Measurements from ENCODE around the gene SLC41A1. TPM values are rescaled to one million over a fixed set of nuclear protein-coding genes. Genes with fewer than 3 reads are reported as not detected.
A peak's percentile ranks its signal among the peaks of the same experiment; 100 is the strongest.
"Not testable (repeated sequence)": the region's sequence is repeated elsewhere in the genome, so short reads cannot be mapped to it uniquely, and the experiment has no call there.

The SLC41A1 gene
- total RNA-seq (2014; rRNA removed; shearing (Covaris generic)): 7.8 and 10.2 TPM in 2 replicates

- peak; percentile 87 for DNase-seq (ENCODE audit: low read depth)
Observed at GRCh38 chr1:205812878-205813754, at the start of gene SLC41A1. TSS of gene SLC41A1 (minus strand) at chr1:205813198. CDS start at chr1:205810441, 2,757 bp downstream.

- DNase-seq (ENCODE audit: low read depth): no peak
Observed at GRCh38 chr1:205861540-205861939, 48.5 kb upstream of the SLC41A1 start.

GRCh38 chr1:205858141-205858961 lies 45.4 kb upstream of the SLC41A1 start:
- no peak for DNase-seq (ENCODE audit: low read depth)

DNA sequence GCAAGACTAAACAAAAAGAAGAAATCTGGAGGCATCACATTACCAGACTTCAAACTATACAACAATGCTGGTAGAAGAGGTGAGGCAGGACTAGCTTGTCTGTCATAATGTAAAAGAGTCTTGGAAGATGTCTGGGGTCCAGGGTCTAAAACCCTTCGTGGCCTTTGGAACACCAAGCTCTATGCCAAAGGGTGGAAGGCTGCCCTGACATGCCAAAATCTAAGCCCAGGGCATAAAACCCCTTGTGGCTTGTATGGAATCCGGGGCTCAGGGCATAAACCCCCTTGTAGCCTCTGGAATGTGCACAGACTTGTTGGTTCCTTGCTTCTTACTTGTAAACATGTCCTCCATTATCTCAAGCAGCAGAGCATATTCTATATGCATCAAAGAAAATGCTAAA lies 44.5 kb upstream of the SLC41A1 start:
- DNase-seq (ENCODE audit: low read depth): not testable (repeated sequence)

DNA sequence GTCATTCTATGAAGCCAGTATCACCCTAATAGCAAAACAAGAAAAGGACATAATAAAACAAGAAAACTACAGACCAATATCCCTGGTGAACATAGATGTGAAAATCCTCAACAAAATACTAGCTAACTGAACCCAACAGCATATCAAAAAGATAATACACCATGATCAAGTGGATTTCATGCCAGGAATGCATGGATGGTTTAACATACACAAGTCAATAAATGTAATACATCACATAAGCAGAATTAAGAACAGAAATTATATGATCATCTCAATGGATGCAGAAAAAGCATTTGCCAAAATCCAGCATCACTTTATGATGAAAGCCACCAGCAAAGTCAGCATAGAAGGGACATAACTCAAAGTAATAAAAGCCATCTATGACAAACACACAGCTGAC lies 43.4 kb upstream of the SLC41A1 start:
- no peak for DNase-seq (ENCODE audit: low read depth)

DNA sequence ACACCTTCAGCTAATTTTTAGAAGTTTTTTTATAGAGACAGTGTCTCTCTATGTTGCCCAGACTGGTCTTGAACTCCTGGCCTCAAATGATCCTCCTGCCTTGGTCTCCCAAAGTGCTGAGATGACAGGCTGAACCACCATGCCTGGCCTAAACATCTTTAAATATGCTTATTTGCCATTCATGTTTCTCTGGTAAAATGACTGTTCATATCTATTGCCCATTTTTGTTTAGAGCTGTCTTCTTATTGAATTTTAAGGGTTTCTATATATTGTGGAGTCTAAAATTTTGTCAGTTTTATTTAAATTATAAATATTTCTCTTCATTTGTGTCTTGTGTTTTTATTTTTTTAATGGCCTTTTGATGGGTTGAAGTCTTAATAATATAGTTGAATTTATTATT lies 40.0 kb upstream of the SLC41A1 start:
- DNase-seq (ENCODE audit: low read depth): no peak

DNA sequence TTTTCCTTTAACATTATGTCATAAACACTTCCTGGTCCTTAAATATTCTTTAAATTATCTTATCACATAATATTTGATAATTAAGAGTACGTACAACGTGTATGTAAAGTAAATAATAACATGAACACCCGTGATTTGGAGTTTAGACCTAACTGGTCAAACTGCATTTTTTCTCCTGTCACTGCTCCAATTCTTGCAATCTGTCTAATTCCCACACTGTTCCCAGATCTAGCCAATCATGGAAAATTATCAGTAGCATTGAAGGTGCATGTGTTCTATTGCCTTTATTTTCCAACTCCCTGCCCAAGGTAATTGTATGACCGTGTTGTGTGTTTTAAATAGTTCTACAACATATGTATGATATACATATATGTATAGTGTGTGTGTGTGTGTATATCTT lies 39.0 kb upstream of the SLC41A1 start:
- no peak for DNase-seq (ENCODE audit: low read depth)

- peak; percentile 15 for DNase-seq (ENCODE audit: low read depth)
Observed at GRCh38 chr1:205849619-205850355, 36.8 kb upstream of the SLC41A1 start, which contains the start of gene PM20D1. TSS of gene PM20D1 (minus strand) at chr1:205850132. CDS start at chr1:205850072, 60 bp downstream.

- no peak for DNase-seq (ENCODE audit: low read depth)
Observed at GRCh38 chr1:205843036-205843859, 30.2 kb upstream of the SLC41A1 start.

GRCh38 chr1:205842229-205842628 lies 29.2 kb upstream of the SLC41A1 start:
- no peak for DNase-seq (ENCODE audit: low read depth)

DNA sequence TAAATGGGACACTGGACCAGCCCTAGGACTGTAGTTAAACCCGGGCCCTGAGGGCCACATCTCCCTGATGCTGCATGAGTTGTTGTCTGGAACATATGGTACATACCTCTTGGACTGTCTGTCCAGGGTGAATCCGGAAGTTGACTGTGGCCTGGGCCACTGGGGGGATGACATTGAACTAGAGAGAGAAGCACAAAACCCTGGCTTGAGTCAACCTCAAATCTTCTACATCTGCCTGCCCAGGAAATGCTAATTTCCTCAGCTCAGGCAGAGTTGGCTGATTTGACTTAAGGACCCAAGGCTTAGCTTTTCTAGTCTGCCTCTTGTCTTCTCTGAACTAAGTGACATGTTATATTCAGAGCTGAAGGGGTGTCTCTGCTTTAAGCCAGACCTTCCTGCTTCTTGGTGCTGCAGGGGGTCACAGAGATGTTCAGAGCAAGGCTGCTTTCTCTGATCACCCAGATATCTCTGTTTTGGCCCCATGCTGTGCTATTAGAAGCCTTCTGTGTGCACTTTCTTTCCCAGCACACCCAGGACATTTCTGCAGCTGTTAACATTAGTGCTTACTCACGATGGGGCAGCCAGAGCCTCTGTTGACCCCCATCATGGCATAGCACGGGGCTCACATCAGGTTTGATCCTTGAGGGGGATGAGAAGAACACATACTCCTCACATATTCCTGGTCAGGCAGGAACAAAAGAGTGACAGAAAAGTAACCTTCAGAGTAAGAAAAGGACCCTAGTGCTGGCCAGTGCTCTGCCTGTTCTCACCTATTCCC lies 27.3 kb upstream of the SLC41A1 start:
- no peak for DNase-seq (ENCODE audit: low read depth)

DNA sequence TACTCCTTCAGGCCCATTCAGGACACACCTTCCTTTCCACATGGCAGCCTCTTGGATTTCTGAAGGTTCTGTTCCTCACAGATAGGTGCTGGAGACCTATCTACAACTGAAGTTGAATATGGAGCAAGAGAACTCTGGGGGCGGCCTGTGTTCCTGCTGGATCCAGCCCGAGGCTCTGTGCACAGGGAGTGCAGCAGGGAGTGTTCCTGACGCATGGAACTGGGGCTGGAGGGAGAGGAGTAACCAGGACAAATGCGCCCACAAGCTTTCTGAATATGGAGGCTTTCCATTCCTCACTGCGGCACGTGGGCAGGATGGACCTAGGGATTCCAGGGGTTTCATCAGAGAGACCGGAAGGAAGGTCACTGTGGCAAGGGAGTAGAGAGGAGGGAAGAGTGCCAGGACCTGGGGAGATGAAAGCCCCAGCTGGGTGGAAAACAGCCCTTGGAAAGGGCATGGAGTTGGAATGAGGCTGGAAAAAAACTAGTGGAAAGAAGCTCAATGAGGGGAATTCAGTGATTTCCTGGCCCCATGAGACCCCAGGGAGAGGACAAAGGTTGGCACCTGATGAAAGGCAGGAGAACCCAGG lies 24.5 kb upstream of the SLC41A1 start:
- DNase-seq (ENCODE audit: low read depth): peak; percentile 47

DNA sequence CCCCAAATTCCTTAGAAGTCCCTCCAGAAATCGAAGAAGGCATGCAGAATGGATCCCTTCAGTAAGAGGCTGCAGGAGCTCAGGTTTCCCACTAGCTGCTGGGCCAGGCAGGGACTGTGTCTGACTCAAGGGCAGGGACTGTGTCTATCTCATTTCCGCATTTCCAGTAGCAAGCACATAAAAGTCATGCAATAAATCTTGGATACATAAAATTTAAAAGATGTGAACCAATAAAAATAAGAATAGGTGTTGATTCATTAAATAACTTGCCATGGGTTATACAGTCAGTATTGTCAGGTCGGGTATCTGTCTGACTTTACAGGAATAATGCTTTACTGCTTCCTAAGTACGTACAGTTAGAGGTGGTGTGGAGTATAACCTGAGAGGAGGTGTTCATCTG lies 21.8 kb upstream of the SLC41A1 start:
- no peak for DNase-seq (ENCODE audit: low read depth)

GRCh38 chr1:205832326-205832751 lies 19.3 kb upstream of the SLC41A1 start:
- DNase-seq (ENCODE audit: low read depth): no peak

- DNase-seq (ENCODE audit: low read depth): no peak
Observed at GRCh38 chr1:205827623-205828022, 14.6 kb upstream of the SLC41A1 start.

- no peak for DNase-seq (ENCODE audit: low read depth)
Observed at GRCh38 chr1:205826995-205827394, 14.0 kb upstream of the SLC41A1 start.

DNA sequence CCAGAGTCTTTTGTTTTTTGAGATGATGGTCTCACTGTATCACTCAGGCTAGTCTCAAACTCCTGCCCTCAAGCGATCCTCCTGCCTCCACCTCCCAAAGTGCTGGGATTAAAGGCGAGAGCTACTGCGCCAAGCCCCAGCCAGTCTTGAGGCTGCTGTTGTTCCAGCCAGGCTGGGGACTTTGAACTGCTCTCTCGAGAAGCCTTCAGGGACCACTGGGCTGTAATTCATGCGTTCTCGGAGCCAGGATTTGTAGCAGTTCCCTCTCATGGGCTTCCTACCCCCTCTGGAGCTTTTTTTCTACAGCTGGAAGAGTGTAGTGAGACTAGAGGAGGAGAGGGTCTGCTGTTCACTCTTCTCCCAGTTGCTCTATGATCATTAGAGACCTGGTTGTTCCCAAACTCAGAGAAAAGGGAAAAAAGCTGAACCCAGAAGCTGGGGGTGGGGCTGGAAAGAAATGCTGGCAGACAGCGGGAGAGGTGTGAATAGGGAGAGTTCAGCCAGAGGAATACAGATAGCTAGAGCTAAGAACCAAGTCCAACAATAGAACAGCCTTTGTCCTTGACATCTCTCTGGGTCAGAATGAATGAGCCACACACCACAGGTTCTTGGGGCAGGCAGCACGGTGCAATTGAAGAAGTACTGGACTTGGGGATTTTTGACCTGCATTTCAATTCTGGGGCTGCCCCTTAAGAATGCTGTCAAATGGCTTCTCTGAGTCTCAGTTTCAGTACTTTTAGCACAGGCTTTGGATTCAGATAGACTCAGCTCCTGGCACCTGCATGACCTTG lies 13.2 kb upstream of the SLC41A1 start:
- no peak for DNase-seq (ENCODE audit: low read depth)

GRCh38 chr1:205824180-205824579 lies 11.2 kb upstream of the SLC41A1 start:
- DNase-seq (ENCODE audit: low read depth): no peak

DNA sequence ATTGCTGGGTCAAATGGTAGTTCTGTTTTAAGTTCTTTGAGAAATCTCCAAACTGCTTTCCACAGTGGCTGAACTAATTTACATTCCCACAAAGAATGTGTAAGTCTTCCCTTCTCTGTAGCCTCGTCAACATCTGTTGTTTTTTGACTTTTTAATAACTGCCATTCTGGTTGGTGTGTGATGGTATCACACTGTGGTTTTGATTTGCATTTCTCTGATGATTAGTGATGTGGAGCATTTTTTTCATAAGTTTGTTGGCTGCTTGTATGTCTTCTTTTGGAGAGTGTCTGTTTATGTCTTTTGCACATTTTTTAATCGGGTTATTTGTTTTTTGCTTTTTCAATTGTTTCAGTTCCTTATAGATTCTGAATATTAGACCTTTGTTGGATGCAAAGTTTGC lies 10.3 kb upstream of the SLC41A1 start:
- DNase-seq (ENCODE audit: low read depth): not testable (repeated sequence)

All from RPMI7951 (cell line).